DMS 273 (cell line): ENCODE measurements around the gene RASSF8.
A peak's percentile ranks its signal among the peaks of the same experiment; 100 is the strongest.

Experiments
- DNase-seq: peaks from one replicate; lab custom pipeline; 2025; ENCODE audit not compliant: unreplicated experiment; lab: John Stamatoyannopoulos, UW

The RASSF8 gene

GRCh38 chr12:25960143-25960542 is 1.7 kb downstream of the RASSF8 start:
- peak; percentile 12 for DNase-seq

- DNase-seq, result no peak
Observed at GRCh38 chr12:25960961-25961360, 2.5 kb downstream of the RASSF8 start.

- DNase-seq, result no peak
Observed at GRCh38 chr12:25962932-25963525, 4.5 kb downstream of the RASSF8 start.

- DNase-seq, result no peak
Observed at GRCh38 chr12:25965682-25966081, 7.2 kb downstream of the RASSF8 start.

GRCh38 chr12:25970082-25970481 is 11.6 kb downstream of the RASSF8 start:
- no peak for DNase-seq

GRCh38 chr12:25970916-25971653 is 12.6 kb downstream of the RASSF8 start:
- no peak for DNase-seq

- no peak for DNase-seq
Observed at GRCh38 chr12:25971654-25972041, 13.2 kb downstream of the RASSF8 start.

- no peak for DNase-seq
Observed at GRCh38 chr12:25972783-25973182, 14.3 kb downstream of the RASSF8 start.

- DNase-seq, result no peak
Observed at GRCh38 chr12:25975179-25975578, 16.7 kb downstream of the RASSF8 start.

- no peak for DNase-seq
Observed at GRCh38 chr12:25975682-25976081, 17.2 kb downstream of the RASSF8 start.

GRCh38 chr12:25976289-25976688 is 17.8 kb downstream of the RASSF8 start:
- no peak for DNase-seq

GRCh38 chr12:25977047-25977446 is 18.6 kb downstream of the RASSF8 start:
- DNase-seq, result no peak

- no peak for DNase-seq
Observed at GRCh38 chr12:25979059-25979458, 20.6 kb downstream of the RASSF8 start.

GRCh38 chr12:25979563-25979962 is 21.1 kb downstream of the RASSF8 start:
- DNase-seq, result no peak

- no peak for DNase-seq
Observed at GRCh38 chr12:25980035-25980434, 21.6 kb downstream of the RASSF8 start.

- no peak for DNase-seq
Observed at GRCh38 chr12:25981597-25981996, 23.1 kb downstream of the RASSF8 start.

GRCh38 chr12:25982416-25982815 is 23.9 kb downstream of the RASSF8 start:
- no peak for DNase-seq

- no peak for DNase-seq
Observed at GRCh38 chr12:25983625-25984024, 25.1 kb downstream of the RASSF8 start.

GRCh38 chr12:25984759-25985158 is 26.3 kb downstream of the RASSF8 start:
- DNase-seq, result no peak

GRCh38 chr12:25985316-25986175 is 27.1 kb downstream of the RASSF8 start:
- DNase-seq, result peak; percentile 49

GRCh38 chr12:25986180-25986579 is 27.7 kb downstream of the RASSF8 start:
- no peak for DNase-seq

GRCh38 chr12:25988505-25988904 is 30.0 kb downstream of the RASSF8 start:
- DNase-seq, result no peak
